Mucosa of descending colon (tissue), 3 donors: ENCODE measurements around the gene COL7A1. TPM values are rescaled to one million over a fixed set of nuclear protein-coding genes. Genes with fewer than 3 reads are reported as not detected.

Experiments
- ATAC-seq: fragments of 200-7000 bp; cut with Tn5 transposase; one replicate; pipeline ENCODE4 v1.9.1; 2020; ENCODE audit warnings: mild to moderate bottlenecking, moderate library complexity
- DNase-seq, 3 donors: peaks; one replicate each; pipeline ENCODE4 v3.0.0-alpha.2; 2020
- H3K36me3 ChIP-seq: fragments of 200-600 bp; one replicate; pipeline ENCODE4 v1.8.0; 2021; ENCODE audit warnings: low read depth, mild to moderate bottlenecking
- H3K4me1 ChIP-seq: fragments of 200-600 bp; one replicate; pipeline ENCODE4 v1.8.0; 2021; ENCODE audit warnings: low read depth, mild to moderate bottlenecking
- H3K4me3 ChIP-seq: fragments of 200-600 bp; one replicate; pipeline ENCODE4 v1.8.0; 2021; ENCODE audit warnings: mild to moderate bottlenecking
- H3K9me3 ChIP-seq: fragments of 200-600 bp; one replicate; pipeline ENCODE4 v1.8.0; 2021; ENCODE audit warnings: mild to moderate bottlenecking
- CTCF ChIP-seq: fragments of 200-600 bp; IDR thresholded peaks from one replicate; pipeline ENCODE4 v1.8.0; 2022; ENCODE audit warnings: antibody characterized with exemption, mild to moderate bottlenecking
- intact Hi-C, 2 donors: fragments of 100-400 bp; cut with DNase I in 1 of 2; cut with micrococcal nuclease in 1 of 2; formaldehyde crosslinking; loops; one replicate each; pipeline versions ENCODE4 v1.11.0 to v1.11.1; 2022; cut with DNase I, micrococcal nuclease
- total RNA-seq, 3 donors: library from RNA; stranded (reverse); fragmentation: NEBNext Ultra II Directional in 2 of 3; extraction: Animal tissue kit (Norgen Biotek cat#: 25700) in 2 of 3; gene quantifications; one replicate each; pipeline versions ENCODE4 v1.2.1 to v1.2.4, GENCODE V29; 2021 to 2023
- donor health status: DM: no; HTN: no; CAD: no; lungs with moderate emphysema.
- donor health status: DM: no; HTN: no; CAD: no.
- donor health status: DM: no; HTN: yes; CAD: no.

COL7A1 gene
- total RNA-seq, 3 donors from 2014 or later = 2.8 to 6.8 (median 3.9) TPM

- no peaks in the 10 kb centered on the region for H3K9me3 ChIP-seq
- H3K36me3 ChIP-seq = no peaks in the 10 kb centered on the region
- DNase-seq (no peak), ATAC-seq (no peak)
- intact Hi-C loops = no loop called here
- TF ChIP-seq CTCF = no peak
- no peak overlapping the region for H3K4me3 ChIP-seq
- no peaks in the 10 kb centered on the region for H3K4me1 ChIP-seq
Observed at GRCh38 chr3:48565591-48566400, 29.3 kb downstream of the COL7A1 start.

GRCh38 chr3:48565186-48565585 is 29.9 kb downstream of the COL7A1 start:
- Histone ChIP-seq H3K4me3 (no peak overlapping the region), H3K9me3 (no peaks in the 10 kb centered on the region), H3K36me3 (no peaks in the 10 kb centered on the region), H3K4me1 (no peaks in the 10 kb centered on the region)
- ATAC-seq = no peak
- intact Hi-C loops = no loop called here
- no peak for TF ChIP-seq CTCF
- DNase-seq = no peak

GRCh38 chr3:48564667-48565066 is 30.5 kb downstream of the COL7A1 start:
- Histone ChIP-seq H3K9me3 (no peaks in the 10 kb centered on the region), H3K4me3 (no peak overlapping the region), H3K36me3 (no peaks in the 10 kb centered on the region), H3K4me1 (no peaks in the 10 kb centered on the region)
- DNase-seq (no peak), ATAC-seq (no peak)
- TF ChIP-seq CTCF = no peak
- intact Hi-C loops = no loop called here

GRCh38 chr3:48564022-48564421 is 31.1 kb downstream of the COL7A1 start:
- Histone ChIP-seq H3K4me3 (no peak overlapping the region), H3K4me1 (no peaks in the 10 kb centered on the region), H3K9me3 (no peaks in the 10 kb centered on the region), H3K36me3 (no peaks in the 10 kb centered on the region)
- no peak for TF ChIP-seq CTCF
- intact Hi-C loops = no loop called here
- DNase-seq = no peak
- peak; percentile 23 for ATAC-seq

- no peaks in the 10 kb centered on the region for H3K36me3 ChIP-seq
- intact Hi-C loops = no loop called here
- DNase-seq = no peak
- no peak for ATAC-seq
- no peak within 1 kb of the TSS for H3K4me3 ChIP-seq
- H3K4me1 ChIP-seq = no peaks in the 10 kb centered on the region
- no peaks in the 10 kb centered on the region for H3K9me3 ChIP-seq
- TF ChIP-seq CTCF = no peak
Observed at GRCh38 chr3:48563382-48563918, 31.7 kb downstream of the COL7A1 start, which contains the start of gene UCN2. Gene UCN2, minus strand, starts transcription at chr3:48563781. Its CDS starts 657 bp downstream, at chr3:48563124.
